Measurements from ENCODE around the gene GABRR2.

Gene GABRR2

DNA sequence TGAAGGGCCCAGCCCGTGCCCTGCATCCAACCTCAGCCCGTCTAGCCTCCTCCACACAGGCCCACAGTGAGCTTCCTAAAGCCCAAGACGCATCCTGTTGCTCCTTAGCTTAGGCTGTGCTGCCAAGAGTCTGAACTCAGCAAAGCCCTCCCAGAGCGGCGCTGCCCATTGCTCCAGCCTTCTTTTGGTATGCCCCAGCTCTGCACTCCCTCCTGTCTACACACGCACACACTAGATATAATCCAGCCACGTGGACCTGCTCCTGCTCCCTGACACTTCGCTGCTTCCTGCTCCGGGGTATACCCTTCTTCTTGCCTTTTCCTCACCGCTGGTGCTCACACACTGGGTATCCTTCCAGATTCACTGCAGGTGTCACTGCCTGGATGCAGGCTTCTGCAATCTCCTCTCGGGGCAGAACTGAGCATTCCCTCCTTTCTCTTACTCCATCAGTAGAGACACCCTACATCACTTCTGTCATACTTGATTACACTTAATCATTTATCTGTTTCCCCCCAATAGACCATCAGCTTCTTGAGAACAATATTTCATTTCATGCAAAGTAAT is 23.8 kb downstream of the GABRR2 start:
- DNase-seq (ENCODE audit: low read depth, low spot score), result no peak

DNA sequence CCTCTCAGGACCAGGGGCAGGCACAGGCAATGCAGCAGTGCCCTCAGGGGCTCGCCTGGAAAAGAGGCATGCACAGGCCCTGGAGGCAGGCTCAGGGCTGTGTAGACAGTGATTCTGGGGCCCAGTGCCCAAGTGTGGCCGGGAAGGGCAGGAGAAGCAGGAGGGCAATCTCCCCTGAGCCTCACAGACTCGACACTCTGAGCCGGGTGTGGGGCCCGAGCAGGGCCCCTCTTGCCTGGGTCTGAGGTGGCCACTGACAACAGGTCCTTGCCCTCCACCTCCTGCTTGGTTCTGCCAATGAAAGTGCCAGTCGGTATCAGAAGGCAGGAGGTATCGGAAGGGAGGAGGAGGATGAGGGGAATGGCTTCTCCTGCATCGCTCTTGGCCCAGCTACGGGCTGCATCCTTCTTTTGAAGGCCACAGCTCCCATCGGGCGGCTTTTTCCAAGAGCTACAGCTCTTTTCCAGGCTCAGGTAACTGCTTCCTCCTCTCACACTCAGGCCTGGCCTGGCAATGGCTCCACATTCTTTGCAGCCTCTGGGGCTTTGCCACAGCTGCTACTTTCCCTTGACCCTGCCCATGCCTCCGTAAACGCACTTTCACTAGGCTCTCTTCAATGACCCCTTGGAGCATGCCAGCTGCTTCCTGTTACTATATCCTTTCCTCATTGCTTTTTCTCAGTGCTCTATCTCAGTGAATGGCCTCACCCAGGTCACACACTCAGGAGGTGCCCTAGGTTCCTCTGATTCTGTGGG is 24.5 kb downstream of the GABRR2 start:
- no peak for DNase-seq (ENCODE audit: low read depth, low spot score)

GRCh38 chr6:89289710-89290109 is 25.4 kb downstream of the GABRR2 start:
- no peak for DNase-seq (ENCODE audit: low read depth, low spot score)

GRCh38 chr6:89287351-89288028 is 27.6 kb downstream of the GABRR2 start:
- DNase-seq (ENCODE audit: low read depth, low spot score), result no peak

- no peak for DNase-seq (ENCODE audit: low read depth, low spot score)
Observed at GRCh38 chr6:89286516-89286915, 28.6 kb downstream of the GABRR2 start.

DNA sequence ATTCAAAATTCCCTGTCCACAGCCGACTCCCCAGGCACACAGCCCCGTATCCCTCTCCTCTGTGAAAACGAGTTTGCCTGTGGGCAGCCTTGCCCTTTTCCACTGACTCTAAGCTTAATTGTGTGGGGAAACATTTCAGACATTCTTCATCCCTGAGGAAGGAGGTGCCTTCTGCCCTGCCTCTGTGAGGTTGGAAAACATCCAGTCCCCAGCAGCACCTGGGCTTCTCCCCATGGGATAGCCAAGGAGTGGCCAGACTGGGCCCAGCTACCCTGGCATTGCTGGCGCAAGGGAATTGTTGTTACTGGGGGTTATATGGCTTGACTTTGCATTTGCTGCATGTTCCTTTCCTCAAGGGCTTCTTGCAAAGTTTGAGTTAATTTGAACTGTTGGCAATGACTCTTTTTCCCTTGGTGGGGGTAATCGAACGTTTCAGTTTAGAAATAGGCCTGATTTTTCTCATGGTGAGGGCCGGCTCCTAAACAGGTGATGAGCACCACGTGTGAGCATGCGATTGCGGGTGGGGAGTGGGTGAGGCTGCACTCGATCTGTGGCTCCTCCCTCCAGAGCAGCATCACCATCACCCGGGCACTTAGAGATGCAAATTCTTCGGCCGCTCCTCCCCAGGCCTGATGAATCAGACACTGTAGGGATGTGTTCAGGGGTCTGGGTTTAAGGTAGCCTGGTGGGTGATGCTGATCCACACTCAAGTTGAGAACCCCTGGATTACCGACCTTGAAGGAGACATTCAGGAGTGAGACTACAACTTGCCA is 29.9 kb downstream of the GABRR2 start:
- no peak for DNase-seq (ENCODE audit: low read depth, low spot score)

DNA sequence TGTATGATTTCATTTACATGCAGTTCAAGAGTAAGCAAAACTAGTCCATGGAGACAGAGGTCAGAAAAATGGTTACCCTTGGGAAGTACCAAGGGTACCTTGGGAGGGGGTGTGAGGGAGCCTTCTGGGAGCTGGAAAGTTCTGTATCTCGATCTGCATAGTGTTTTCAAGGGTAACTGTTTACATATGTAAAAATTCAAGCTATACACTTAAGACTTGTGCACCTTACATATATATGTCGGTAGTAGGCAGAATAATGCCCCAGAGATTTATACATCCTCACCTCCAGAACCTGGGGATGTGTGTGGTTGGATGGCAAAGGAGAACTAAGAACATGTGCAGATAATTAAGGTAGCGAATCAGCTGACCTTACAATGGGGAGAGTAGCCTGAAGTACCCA is 31.0 kb downstream of the GABRR2 start:
- no peak for DNase-seq (ENCODE audit: low read depth, low spot score)

- no peak for DNase-seq (ENCODE audit: low read depth, low spot score)
Observed at GRCh38 chr6:89282749-89283148, 32.4 kb downstream of the GABRR2 start.

- DNase-seq (ENCODE audit: low read depth, low spot score), result no peak
Observed at GRCh38 chr6:89281779-89282246, 33.3 kb downstream of the GABRR2 start.

GRCh38 chr6:89278956-89279355 is 36.1 kb downstream of the GABRR2 start:
- no peak for DNase-seq (ENCODE audit: low read depth, low spot score)

DNA sequence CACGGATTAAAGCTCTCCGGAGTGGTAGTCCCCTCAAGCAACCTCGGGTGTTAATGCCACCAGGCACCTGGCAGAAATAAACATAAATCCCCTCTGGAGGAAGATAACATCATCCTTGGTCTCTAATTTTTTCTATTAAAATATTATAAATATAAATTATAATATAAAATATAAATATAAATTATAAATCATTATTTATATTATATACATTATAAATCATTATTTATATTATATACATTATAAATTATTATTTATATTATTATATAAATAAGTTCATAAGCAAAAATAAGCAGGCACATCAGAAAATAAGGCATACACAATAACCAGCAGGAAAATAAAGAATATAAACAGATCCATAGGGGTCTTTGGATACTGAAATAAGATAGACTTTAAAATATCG is 39.2 kb downstream of the GABRR2 start:
- no peak for DNase-seq (ENCODE audit: low read depth, low spot score)

GRCh38 chr6:89273816-89274215 is 41.3 kb downstream of the GABRR2 start:
- DNase-seq (ENCODE audit: low read depth, low spot score), result no peak

DNA sequence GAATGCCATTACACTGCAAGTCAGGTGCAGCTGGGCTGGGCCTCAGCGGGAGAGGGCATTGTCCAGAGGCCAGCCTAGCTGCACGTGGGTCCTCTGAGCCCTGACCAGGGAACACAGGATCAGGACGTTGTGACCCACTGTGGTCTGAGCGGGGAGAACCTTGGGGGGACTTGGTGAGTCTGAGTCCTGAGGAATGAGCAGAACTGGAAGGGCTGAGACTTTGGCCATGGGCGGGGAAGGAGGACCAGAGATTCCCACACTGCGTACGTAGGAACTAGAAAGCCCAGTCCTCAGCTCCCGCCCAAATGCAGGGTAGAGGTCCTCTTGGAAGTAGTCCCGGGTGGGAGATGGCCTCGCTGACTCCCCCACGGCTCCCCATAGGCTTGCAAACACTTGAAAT is 42.5 kb downstream of the GABRR2 start:
- DNase-seq (ENCODE audit: low read depth, low spot score), result no peak

DNA sequence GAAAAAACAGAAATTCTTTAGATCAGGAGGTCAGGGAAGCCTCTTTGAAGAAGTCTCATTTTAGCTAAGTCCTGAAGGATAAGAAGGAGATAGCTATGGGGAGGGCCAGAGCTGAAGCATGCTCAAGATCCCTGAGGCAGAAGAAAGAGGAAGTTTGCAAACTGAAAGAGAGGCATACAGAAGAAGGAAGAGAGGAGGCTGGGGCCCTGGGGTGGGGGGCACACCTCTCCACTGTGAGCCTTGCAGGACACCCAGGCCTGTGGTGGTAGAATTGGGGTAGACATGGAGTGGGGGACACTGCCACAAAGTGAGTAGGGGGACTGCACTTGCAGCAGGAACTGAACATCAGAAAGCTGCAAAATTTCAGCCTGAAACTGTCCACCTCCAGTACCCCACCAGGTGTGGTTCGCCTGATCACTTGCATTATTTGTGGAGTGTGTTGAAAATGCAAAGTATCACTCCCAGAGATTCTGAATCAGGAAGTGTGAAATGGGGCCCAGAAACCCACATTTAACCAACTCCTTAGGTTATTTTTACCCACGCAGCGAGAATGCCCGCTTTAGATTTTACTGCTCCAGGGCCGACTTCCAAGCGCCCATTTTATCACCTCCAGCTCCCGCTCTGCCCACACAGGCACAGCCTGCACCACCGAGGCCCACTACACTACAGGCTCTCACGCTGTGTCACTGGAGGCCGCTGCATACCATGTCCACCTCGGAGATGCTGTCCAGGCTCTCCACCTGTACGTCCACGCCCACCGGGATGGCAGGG is 44.0 kb downstream of the GABRR2 start:
- no peak for DNase-seq (ENCODE audit: low read depth, low spot score)

DNA sequence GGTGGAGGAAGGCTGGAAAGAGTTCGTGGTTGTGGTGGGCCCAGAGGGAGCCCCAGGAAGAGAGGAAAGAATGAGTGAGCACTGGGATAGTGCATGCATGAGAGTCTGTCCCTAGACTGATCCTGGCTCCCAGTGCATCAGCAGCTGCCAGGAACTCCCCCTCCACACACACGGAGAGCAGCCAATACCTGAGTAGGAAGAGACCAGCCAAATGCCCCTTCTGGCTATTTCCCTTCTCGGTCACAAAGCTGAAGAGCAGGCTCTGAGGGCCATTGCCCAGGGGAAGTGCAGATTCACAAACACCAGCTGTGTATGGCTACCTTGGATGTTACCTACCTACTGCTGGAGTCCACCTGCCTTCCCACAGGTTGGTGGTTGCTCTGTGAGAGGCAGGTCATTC is 45.1 kb downstream of the GABRR2 start:
- no peak for DNase-seq (ENCODE audit: low read depth, low spot score)

- no peak for DNase-seq (ENCODE audit: low read depth, low spot score)
Observed at GRCh38 chr6:89269252-89269651, 45.8 kb downstream of the GABRR2 start.

DNA sequence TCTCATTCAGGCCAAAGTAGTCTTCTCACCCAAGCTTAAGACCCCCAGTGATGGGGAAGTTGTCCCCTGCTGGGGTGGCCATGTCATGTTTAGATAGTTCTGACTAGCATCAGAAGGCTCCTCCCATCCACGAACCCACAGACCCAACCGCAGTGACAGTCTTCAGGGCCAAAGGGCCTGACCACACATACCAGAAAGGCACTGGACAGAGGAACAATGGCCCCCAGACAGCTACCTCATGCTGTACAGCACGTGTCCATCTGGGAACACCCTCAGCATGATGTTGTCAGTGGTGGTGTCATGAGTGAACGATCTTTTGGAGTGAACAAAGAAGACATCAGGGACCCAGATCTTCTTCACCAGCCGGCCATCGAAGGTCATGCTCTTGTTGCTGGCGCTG is 46.3 kb downstream of the GABRR2 start:
- DNase-seq (ENCODE audit: low read depth, low spot score), result no peak

DNA sequence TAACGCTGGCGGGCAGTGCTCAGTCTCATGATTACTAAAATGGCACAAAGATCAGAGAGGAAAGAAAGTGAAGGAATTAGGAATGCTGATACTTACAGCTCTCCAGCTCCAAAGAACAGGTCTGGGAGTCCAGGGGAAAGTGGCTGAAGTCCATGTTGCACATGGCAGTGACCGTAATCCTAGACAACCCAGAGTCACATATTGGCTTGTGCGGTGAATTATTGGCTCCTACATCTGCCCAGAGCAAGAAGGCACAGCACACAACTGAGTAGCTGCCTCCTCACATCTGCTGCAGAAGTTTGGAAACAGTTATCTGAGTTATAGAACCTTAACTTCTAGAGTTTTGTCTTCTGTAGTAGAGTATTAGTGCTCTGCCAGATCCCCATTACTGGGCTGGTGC is 47.2 kb downstream of the GABRR2 start:
- no peak for DNase-seq (ENCODE audit: low read depth, low spot score)

DNA sequence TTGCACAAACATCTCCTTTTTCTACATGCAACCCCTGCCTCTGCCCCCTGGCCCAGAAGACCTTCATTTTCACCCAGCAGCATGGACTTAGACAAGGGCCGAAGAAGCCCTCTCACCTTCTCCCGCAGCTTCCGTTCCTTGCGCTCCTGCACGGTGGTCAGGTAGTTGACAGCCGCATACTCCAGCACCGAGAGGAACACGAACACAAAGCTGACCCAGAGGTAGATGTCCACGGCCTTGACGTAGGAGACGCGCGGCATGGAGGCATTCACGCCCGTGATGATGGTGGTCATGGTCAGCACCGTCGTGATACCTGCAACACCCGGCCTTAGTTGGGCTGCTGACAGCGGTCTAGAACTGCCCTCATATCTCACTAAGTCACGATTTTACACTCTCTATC is 50.8 kb downstream of the GABRR2 start:
- DNase-seq (ENCODE audit: low read depth, low spot score), result no peak

DNA sequence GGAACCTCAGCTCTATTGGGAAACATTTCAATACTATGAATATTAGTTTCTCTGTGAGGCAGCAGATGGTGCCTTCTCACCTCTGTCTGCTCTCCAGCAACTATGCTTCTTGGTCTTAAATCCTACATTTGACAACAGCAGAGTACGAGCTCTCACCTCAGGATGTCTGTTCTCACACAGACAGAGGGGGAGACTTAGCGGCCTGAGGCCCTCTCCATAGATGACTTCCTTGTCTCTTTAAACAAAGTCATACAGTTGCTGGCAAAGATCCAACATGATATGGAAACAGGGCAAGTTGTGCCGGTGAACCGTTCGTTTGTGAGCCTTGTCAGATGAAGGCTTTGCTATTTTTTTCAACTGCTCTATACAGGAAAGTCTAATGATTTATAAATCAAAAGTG is 54.3 kb downstream of the GABRR2 start:
- no peak for DNase-seq (ENCODE audit: low read depth, low spot score)

GRCh38 chr6:89260310-89260709 is 54.8 kb downstream of the GABRR2 start:
- no peak for DNase-seq (ENCODE audit: low read depth, low spot score)

All from brain pericyte (primary cell).